Activated CD8-positive, alpha-beta T cell treated with anti-CD3 and anti-CD28 coated beads, Interleukin-2, amount 10 ng/mL, durations not matched to agents 7 days and 5 days (primary cell): ENCODE measurements around the gene LRCH1. TPM values are rescaled to one million over a fixed set of nuclear protein-coding genes. Genes with fewer than 3 reads are reported as not detected.
A peak's percentile ranks its signal among the peaks of the same experiment; 100 is the strongest.

Source experiments
- ATAC-seq: fragments of 150-1000 bp; cut with Tn5 transposase; one replicate; pipeline ENCODE4 v1.10.0; 2021; ENCODE audit warnings: moderate library complexity
- CTCF ChIA-PET: fragments of 350-600 bp; sonication (Branson Sonifier 250); formaldehyde crosslinking; loops from one replicate; lab custom pipeline; 2021; ENCODE audit warnings: antibody characterized with exemption; lab: Charles Lee
- POLR2A ChIA-PET: fragments of 350-600 bp; sonication (Branson Sonifier 250); formaldehyde crosslinking; loops from one replicate; lab custom pipeline; 2021; ENCODE audit warnings: antibody characterized with exemption; lab: Charles Lee
- DNase-seq: peaks from one replicate; pipeline ENCODE4 v3.0.0-alpha.2; 2020
- H3K27ac Mint-ChIP-seq: one replicate; pipeline ENCODE4 v1.8.0; 2021; ENCODE audit warnings: mild to moderate bottlenecking, mixed read lengths
- H3K27me3 Mint-ChIP-seq: one replicate; pipeline ENCODE4 v1.8.0; 2021; ENCODE audit warnings: low read depth, mixed read lengths
- H3K36me3 Mint-ChIP-seq: one replicate; pipeline ENCODE4 v1.8.0; 2021; ENCODE audit warnings: low read depth, mixed read lengths
- H3K4me1 Mint-ChIP-seq: one replicate; pipeline ENCODE4 v1.8.0; 2021; ENCODE audit warnings: low read depth, mixed read lengths
- H3K4me3 Mint-ChIP-seq: one replicate; pipeline ENCODE4 v1.8.0; 2021; ENCODE audit warnings: mild to moderate bottlenecking, mixed read lengths
- H3K9me3 Mint-ChIP-seq: one replicate; pipeline ENCODE4 v1.8.0; 2022; ENCODE audit warnings: mixed read lengths; ENCODE audit not compliant: insufficient read depth
- total RNA-seq, 2 experiments: library from RNA; stranded (reverse); gene quantifications; one replicate each; pipeline ENCODE4 v1.2.3, GENCODE V29; 2021

LRCH1 gene
- total RNA-seq, 2 experiments from 2014 or later = 15.3 to 18.0 TPM

GRCh38 chr13:46552303-46552682 lies 677 bp upstream of the LRCH1 start:
- DNase-seq (no peak), ATAC-seq (no peak)
- peak overlapping the region; percentile 95 for H3K4me3 Mint-ChIP-seq
- POLR2A ChIA-PET = interaction anchor here (0.7 to 1.6 kb wide), 3 partner anchors 9 to 370 kb away, joined by 3 to 7 read pairs (median 4); partner anchors contain the start of gene LCP1
- H3K9me3 Mint-ChIP-seq = no peaks in the 10 kb centered on the region
- H3K27ac Mint-ChIP-seq = peak overlapping the region; percentile 88
- H3K4me1 Mint-ChIP-seq = peaks cover 39% of the 10 kb centered on the region
- CTCF ChIA-PET = interaction anchor here (0.6 to 2.8 kb wide), 68 partner anchors 8 to 247 kb away, joined by 3 to 94 read pairs (median 6); no protein-coding TSS in a partner anchor
- H3K36me3 Mint-ChIP-seq = peaks cover 6% of the 10 kb centered on the region
- H3K27me3 Mint-ChIP-seq = peaks cover 5% of the 10 kb centered on the region

GRCh38 chr13:46553521-46553885 lies 533 bp downstream of the LRCH1 start:
- peaks cover 5% of the 10 kb centered on the region for H3K27me3 Mint-ChIP-seq
- no peaks in the 10 kb centered on the region for H3K9me3 Mint-ChIP-seq
- H3K4me1 Mint-ChIP-seq = peaks cover 43% of the 10 kb centered on the region
- ChIA-PET POLR2A (no interaction called here), CTCF (interaction anchor here (2.6 to 2.7 kb wide), 2 partner anchors 17 to 116 kb away, joined by 19 read pairs; no protein-coding TSS in a partner anchor)
- H3K27ac Mint-ChIP-seq = peak overlapping the region; percentile 82
- peaks cover 6% of the 10 kb centered on the region for H3K36me3 Mint-ChIP-seq
- peak overlapping the region; percentile 95 for H3K4me3 Mint-ChIP-seq
- peak; percentile 16 for ATAC-seq
- peak; percentile 25 for DNase-seq

GRCh38 chr13:46553886-46554858 lies 1.2 kb downstream of the LRCH1 start:
- H3K9me3 Mint-ChIP-seq = no peaks in the 10 kb centered on the region
- ATAC-seq = peak; percentile 62
- H3K4me1 Mint-ChIP-seq = peaks cover 45% of the 10 kb centered on the region
- DNase-seq = peak; percentile 69
- peak overlapping the region; percentile 95 for H3K4me3 Mint-ChIP-seq
- ChIA-PET POLR2A (no interaction called here), CTCF (no interaction called here)
- H3K27me3 Mint-ChIP-seq = peaks cover 4% of the 10 kb centered on the region
- peaks cover 6% of the 10 kb centered on the region for H3K36me3 Mint-ChIP-seq
- H3K27ac Mint-ChIP-seq = peak overlapping the region; percentile 82

GRCh38 chr13:46554951-46555350 lies 2.0 kb downstream of the LRCH1 start:
- Mint-ChIP-seq H3K36me3 (peaks cover 6% of the 10 kb centered on the region), H3K9me3 (no peaks in the 10 kb centered on the region), H3K4me1 (peaks cover 45% of the 10 kb centered on the region), H3K27ac (peak overlapping the region; percentile 82), H3K4me3 (peak overlapping the region; percentile 95), H3K27me3 (peaks cover 3% of the 10 kb centered on the region)
- DNase-seq = no peak
- ChIA-PET POLR2A (interaction anchor here (0.7 kb wide), 1 partner anchor 122 kb away, joined by 3 read pairs; no protein-coding TSS in a partner anchor), CTCF (interaction anchor here (0.7 to 1.3 kb wide), 8 partner anchors 11 to 167 kb away, joined by 3 to 5 read pairs (median 4); no protein-coding TSS in a partner anchor)
- no peak for ATAC-seq

GRCh38 chr13:46555722-46556417 lies 2.9 kb downstream of the LRCH1 start:
- Mint-ChIP-seq H3K36me3 (peaks cover 6% of the 10 kb centered on the region), H3K4me3 (peak overlapping the region; percentile 95), H3K9me3 (no peaks in the 10 kb centered on the region), H3K27me3 (no peaks in the 10 kb centered on the region), H3K27ac (no peak overlapping the region), H3K4me1 (peaks cover 45% of the 10 kb centered on the region)
- ChIA-PET POLR2A (interaction anchor here (0.6 kb wide), 1 partner anchor 1208 kb away, joined by 4 read pairs; no protein-coding TSS in a partner anchor), CTCF (interaction anchor here (0.7 to 1.3 kb wide), 9 partner anchors 10 to 166 kb away, joined by 3 to 5 read pairs (median 4); no protein-coding TSS in a partner anchor)
- DNase-seq (no peak), ATAC-seq (no peak)

GRCh38 chr13:46556418-46556779 lies 3.4 kb downstream of the LRCH1 start:
- ATAC-seq (no peak), DNase-seq (no peak)
- H3K4me3 Mint-ChIP-seq = no peak overlapping the region
- ChIA-PET POLR2A (no interaction called here), CTCF (interaction anchor here (0.8 kb wide), 1 partner anchor 163 kb away, joined by 3 read pairs; no protein-coding TSS in a partner anchor)
- peaks cover 6% of the 10 kb centered on the region for H3K36me3 Mint-ChIP-seq
- no peak overlapping the region for H3K27ac Mint-ChIP-seq
- no peaks in the 10 kb centered on the region for H3K27me3 Mint-ChIP-seq
- H3K9me3 Mint-ChIP-seq = no peaks in the 10 kb centered on the region
- H3K4me1 Mint-ChIP-seq = peaks cover 42% of the 10 kb centered on the region

- H3K4me1 Mint-ChIP-seq = peaks cover 27% of the 10 kb centered on the region
- POLR2A ChIA-PET = no interaction called here
- no peak overlapping the region for H3K27ac Mint-ChIP-seq
- H3K9me3 Mint-ChIP-seq = no peaks in the 10 kb centered on the region
- H3K27me3 Mint-ChIP-seq = no peaks in the 10 kb centered on the region
- CTCF ChIA-PET = interaction anchor here (2.5 kb wide), 1 partner anchor 7 kb away, joined by 10 read pairs; no protein-coding TSS in a partner anchor
- H3K36me3 Mint-ChIP-seq = peaks cover 4% of the 10 kb centered on the region
- no peak for ATAC-seq
- no peak for DNase-seq
- no peak overlapping the region for H3K4me3 Mint-ChIP-seq
Measured at GRCh38 chr13:46559272-46559805, 6.4 kb downstream of the LRCH1 start.

- POLR2A ChIA-PET = no interaction called here
- no peak for DNase-seq
- no peak for ATAC-seq
- Mint-ChIP-seq H3K4me1 (peaks cover 17% of the 10 kb centered on the region), H3K9me3 (no peaks in the 10 kb centered on the region), H3K27ac (no peak overlapping the region), H3K4me3 (no peak overlapping the region), H3K27me3 (no peaks in the 10 kb centered on the region), H3K36me3 (no peaks in the 10 kb centered on the region)
- CTCF ChIA-PET = interaction anchor here (2.5 kb wide), 1 partner anchor 9 kb away, joined by 10 read pairs; no protein-coding TSS in a partner anchor
Measured at GRCh38 chr13:46560778-46561177, 7.8 kb downstream of the LRCH1 start.

GRCh38 chr13:46561286-46561685 lies 8.3 kb downstream of the LRCH1 start:
- no peak overlapping the region for H3K4me3 Mint-ChIP-seq
- POLR2A ChIA-PET = interaction anchor here (0.9 kb wide), 1 partner anchor 9 kb away, joined by 3 read pairs; no protein-coding TSS in a partner anchor
- no peak for ATAC-seq

GRCh38 chr13:46561691-46562090 lies 8.7 kb downstream of the LRCH1 start:
- POLR2A ChIA-PET = interaction anchor here (0.9 kb wide), 1 partner anchor 10 kb away, joined by 3 read pairs; no protein-coding TSS in a partner anchor
- DNase-seq (no peak), ATAC-seq (no peak)
- Mint-ChIP-seq H3K27me3 (no peaks in the 10 kb centered on the region), H3K4me1 (peaks cover 16% of the 10 kb centered on the region), H3K27ac (no peak overlapping the region), H3K4me3 (no peak overlapping the region), H3K36me3 (no peaks in the 10 kb centered on the region), H3K9me3 (no peaks in the 10 kb centered on the region)
- CTCF ChIA-PET = interaction anchor here (2.5 kb wide), 1 partner anchor 10 kb away, joined by 10 read pairs; no protein-coding TSS in a partner anchor

More at GRCh38 chr13:46561286-46561685, 8.3 kb downstream of the LRCH1 start:
- Mint-ChIP-seq H3K4me1 (peaks cover 16% of the 10 kb centered on the region), H3K27ac (no peak overlapping the region), H3K9me3 (no peaks in the 10 kb centered on the region), H3K27me3 (no peaks in the 10 kb centered on the region), H3K36me3 (no peaks in the 10 kb centered on the region)
- no peak for DNase-seq
- CTCF ChIA-PET = interaction anchor here (2.5 kb wide), 1 partner anchor 9 kb away, joined by 10 read pairs; no protein-coding TSS in a partner anchor

GRCh38 chr13:46562152-46562551 lies 9.2 kb downstream of the LRCH1 start:
- no peaks in the 10 kb centered on the region for H3K36me3 Mint-ChIP-seq
- POLR2A ChIA-PET = no interaction called here
- DNase-seq (no peak), ATAC-seq (no peak)
- H3K4me3 Mint-ChIP-seq = no peak overlapping the region
- CTCF ChIA-PET = no interaction called here
- no peak overlapping the region for H3K27ac Mint-ChIP-seq
- peaks cover 12% of the 10 kb centered on the region for H3K4me1 Mint-ChIP-seq
- H3K9me3 Mint-ChIP-seq = no peaks in the 10 kb centered on the region
- no peaks in the 10 kb centered on the region for H3K27me3 Mint-ChIP-seq
